K562 (cell line): Measurements from ENCODE around the gene PRKAR1B. TPM values are rescaled to one million over a fixed set of nuclear protein-coding genes. Genes with fewer than 3 reads are reported as not detected.
A peak's percentile ranks its signal among the peaks of the same experiment; 100 is the strongest.

ENCODE experiments used
- ATAC-seq: fragments of 200-7000 bp; cut with Tn5 transposase; 3 replicates; pipeline ENCODE4 v1.9.1; 2020; ENCODE audit warnings: moderate library complexity
- BruUV-seq: library from RNA; stranded (reverse); fragments of 400-500 nt; replicated peaks from 2 replicates; lab custom pipeline; 2021; lab: Mats Ljungman, UMichigan
- CTCF ChIA-PET: fragments of 300-600 bp; formaldehyde crosslinking; extraction: SDS; loops from one replicate; lab custom pipeline; 2021; ENCODE audit warnings: low intra/inter-chr PET ratio; lab: Yijun Ruan, JAX
- POLR2A ChIA-PET: fragments of 300-600, 350-650 bp; sonication (Branson Sonifier 250); formaldehyde crosslinking; extraction: SDS; loops from one replicate; lab custom pipeline; 2021; ENCODE audit warnings: antibody characterized with exemption, inconsistent platforms; lab: Yijun Ruan, JAX
- DNase-seq, 4 experiments: peaks; one replicate each; pipeline versions ENCODE4 v3.0.0 to v3.0.0-alpha.2; 2011 to 2018; ENCODE audit warnings: low spot score in 3 of 4, mixed read lengths in 3 of 4; ENCODE audit errors: extremely low read depth in 1 of 4
- FAIRE-seq: peaks from 2 replicates; lab custom pipeline; 2011; peaks lifted over from hg19 to GRCh38; lab: Jason Lieb, UNC
- H2AFZ ChIP-seq: 2 replicates; pipeline ENCODE4 v1.6.0; 2011; ENCODE audit warnings: low read depth, low read length, control low read depth, inconsistent platforms
- H3K27ac ChIP-seq: fragments of 200-600 bp; 3 replicates; pipeline ENCODE4 v1.8.0; 2011; ENCODE audit warnings: low read depth, mild to moderate bottlenecking, control low read depth, inconsistent platforms, low read length, moderate library complexity, mixed read lengths; ENCODE audit errors: extremely low read depth
- H3K27me3 ChIP-seq, 2 experiments: fragments of 300-600 bp in 1 of 2; 2 replicates in 1 of 2; 3 replicates in 1 of 2; pipeline versions ENCODE4 v1.6.0 to v1.8.0; 2011; ENCODE audit warnings: inconsistent platforms in 2 of 2, low read length in 2 of 2, mild to moderate bottlenecking in 1 of 2, mixed read lengths in 1 of 2, moderate library complexity in 1 of 2; ENCODE audit not compliant: control insufficient read depth in 2 of 2, insufficient read depth in 2 of 2
- H3K36me3 ChIP-seq: fragments of 300-600 bp; 3 replicates; pipeline ENCODE4 v1.8.0; 2011; ENCODE audit warnings: mild to moderate bottlenecking, low read length, inconsistent platforms; ENCODE audit not compliant: control insufficient read depth, insufficient read depth
- H3K4me1 ChIP-seq, 2 experiments: fragments of 200-600 bp in 1 of 2; replicated peaks in 1 of 2; 2 replicates in 1 of 2; 3 replicates in 1 of 2; pipeline versions ENCODE4 v1.5.1 to v1.8.0; 2011; ENCODE audit warnings: inconsistent platforms in 2 of 2, low read length in 2 of 2, mild to moderate bottlenecking in 1 of 2, mixed read lengths in 1 of 2, moderate library complexity in 1 of 2; ENCODE audit not compliant: control insufficient read depth in 2 of 2, insufficient read depth in 2 of 2
- H3K4me2 ChIP-seq: 2 replicates; pipeline ENCODE4 v1.6.1; 2011; ENCODE audit warnings: low read length, control low read depth, inconsistent platforms, mixed read lengths; ENCODE audit not compliant: insufficient read depth
- H3K4me3 ChIP-seq: fragments of 200-600 bp; sonication (generic), shearing (Covaris generic); 2 replicates; pipeline ENCODE4 v1.5.1; 2016; ENCODE audit warnings: control low read depth, inconsistent platforms
- H3K79me2 ChIP-seq: fragments of 200-600 bp; 3 replicates; pipeline ENCODE4 v1.8.0; 2011; ENCODE audit warnings: low read length, inconsistent platforms; ENCODE audit not compliant: control insufficient read depth, insufficient read depth
- H3K9ac ChIP-seq, 2 experiments: 2 replicates each; pipeline versions ENCODE4 v1.6.0 to v1.6.1; 2011; ENCODE audit warnings: low read depth in 2 of 2, low read length in 2 of 2, control low read depth in 1 of 2, inconsistent platforms in 1 of 2, mild to moderate bottlenecking in 1 of 2, mixed read lengths in 1 of 2; ENCODE audit not compliant: insufficient read depth in 1 of 2
- H3K9me1 ChIP-seq: one replicate; pipeline ENCODE4 v1.6.0; 2011; ENCODE audit warnings: inconsistent platforms, mild to moderate bottlenecking, low read length, moderate library complexity; ENCODE audit not compliant: control insufficient read depth, insufficient read depth
- H3K9me3 ChIP-seq: replicated peaks from 2 replicates; pipeline ENCODE4 v1.5.1; 2011; ENCODE audit warnings: low read depth, low read length, inconsistent platforms; ENCODE audit not compliant: control insufficient read depth, insufficient read depth
- H4K20me1 ChIP-seq: replicated peaks from 2 replicates; pipeline ENCODE4 v1.6.1; 2011; ENCODE audit warnings: low read length, inconsistent platforms, mixed read lengths; ENCODE audit not compliant: control insufficient read depth, insufficient read depth
- CTCF ChIP-seq, 3 experiments: IDR thresholded peaks in 2 of 3; conservative IDR thresholded peaks in 1 of 3; 2 replicates each; pipeline ENCODE4 v1.5.1; 2011 to 2012; ENCODE audit warnings: low read length in 3 of 3, mild to moderate bottlenecking in 3 of 3, control low read depth in 2 of 3, improper control_type of control experiment in 1 of 3, inconsistent platforms in 1 of 3, low read depth in 1 of 3, mixed read lengths in 1 of 3, moderate library complexity in 1 of 3; ENCODE audit not compliant: insufficient read depth in 2 of 3
- EGR1 ChIP-seq: fragments of 450-650 bp; conservative IDR thresholded peaks from 2 replicates; pipeline ENCODE4 v1.6.1; 2017; ENCODE audit warnings: mild to moderate bottlenecking
- GATAD2B ChIP-seq: fragments of 450-650 bp; IDR thresholded peaks from 2 replicates; pipeline ENCODE4 v1.6.1; 2017; ENCODE audit warnings: mild to moderate bottlenecking, borderline replicate concordance
- KLF1 ChIP-seq: fragments of 450-650 bp; IDR thresholded peaks from 2 replicates; pipeline ENCODE4 v1.6.1; 2016; ENCODE audit warnings: missing genetic modification characterization, missing compliant biosample characterization
- KLF16 ChIP-seq: IDR thresholded peaks from 2 replicates; pipeline ENCODE4 v1.6.1; 2016; ENCODE audit warnings: antibody characterized with exemption
- MAX ChIP-seq: sonication (generic); formaldehyde crosslinking; IDR thresholded peaks from 2 replicates; pipeline ENCODE4 v1.9.0; 2022; ENCODE audit warnings: mild to moderate bottlenecking, missing genetic modification reagents
- MTA1 ChIP-seq: fragments of 450-650 bp; IDR thresholded peaks from 2 replicates; pipeline ENCODE4 v1.6.1; 2017; ENCODE audit warnings: borderline replicate concordance
- NCOA6 ChIP-seq: fragments of 450-650 bp; IDR thresholded peaks from 2 replicates; pipeline ENCODE4 v1.6.1; 2017; ENCODE audit warnings: mild to moderate bottlenecking
- NFIC ChIP-seq: fragments of 450-650 bp; IDR thresholded peaks from 2 replicates; pipeline ENCODE4 v1.6.1; 2017; ENCODE audit warnings: mild to moderate bottlenecking, inconsistent platforms
- NRF1 ChIP-seq, 2 experiments: fragments of 450-650 bp; IDR thresholded peaks in 1 of 2; conservative IDR thresholded peaks in 1 of 2; 2 replicates each; pipeline ENCODE4 v1.6.1; 2014; ENCODE audit warnings: mild to moderate bottlenecking in 2 of 2
- POLR2A ChIP-seq: fragments of 450-650 bp; conservative IDR thresholded peaks from 2 replicates; pipeline ENCODE4 v1.6.1; 2016
- PYGO2 ChIP-seq: fragments of 450-650 bp; IDR thresholded peaks from 2 replicates; pipeline ENCODE4 v1.6.1; 2016; ENCODE audit warnings: mild to moderate bottlenecking, missing genetic modification characterization, moderate library complexity, missing compliant biosample characterization
- SMAD4 ChIP-seq: fragments of 250-450 bp; sonication (Bioruptor Pico); conservative IDR thresholded peaks from 2 replicates; pipeline ENCODE4 v1.8.0; 2021; ENCODE audit warnings: inconsistent platforms, mild to moderate bottlenecking, moderate library complexity
- SOX6 ChIP-seq: fragments of 450-650 bp; IDR thresholded peaks from 2 replicates; pipeline ENCODE4 v1.6.1; 2014; ENCODE audit warnings: mild to moderate bottlenecking
- SPI1 ChIP-seq: IDR thresholded peaks from 2 replicates; pipeline ENCODE4 v1.6.1; 2011; ENCODE audit warnings: low read depth, low read length, control low read depth, borderline replicate concordance
- ZBTB1 ChIP-seq: sonication (generic); formaldehyde crosslinking; IDR thresholded peaks from 2 replicates; pipeline ENCODE4 v1.8.1; 2023; ENCODE audit warnings: missing genetic modification reagents, low read depth, mild to moderate bottlenecking, borderline replicate concordance
- ZNF282 ChIP-seq: sonication (generic); formaldehyde crosslinking; IDR thresholded peaks from 2 replicates; pipeline ENCODE4 v1.8.1; 2023; ENCODE audit warnings: missing genetic modification reagents
- WGBS: fragments of 100-300 bp; shearing (Covaris generic); methylation state at CpG from one replicate; pipeline ENCODE4 v1.1.6; 2016; ENCODE audit warnings: low coverage, mixed read lengths; ENCODE audit not compliant: insufficient coverage; ENCODE audit errors: missing lambda C conversion rate; 5-methylcytosine and 5-hydroxymethylcytosine counted together
- in situ Hi-C: fragments of 300-500 bp; cut with MboI; formaldehyde crosslinking; loops from 4 replicates; pipeline ENCODE4 v1.15.0; 2018; ENCODE audit warnings: inconsistent platforms, mixed read lengths
- intact Hi-C: fragments of 100-400 bp; cut with micrococcal nuclease; formaldehyde crosslinking; loops from 2 replicates; pipeline ENCODE4 v1.14.2; 2022
- polyA plus RNA-seq, 8 experiments: library from polyadenylated mRNA; depleted of rRNA in 4 of 8; stranded (reverse) in 5 of 8; unstranded in 3 of 8; fragments of >200 nt; fragmentation: Nextera tagmentation in 2 of 8; fragmentation: Illumina TruSeq in 1 of 8; extraction: Ambion mirVana in 2 of 8; extraction: Trizol in 1 of 8; gene quantifications; 2 replicates each; pipeline versions ENCODE4 v1.2.1 to v1.2.3, GENCODE V29; 2011 to 2014; ENCODE audit warnings: inconsistent platforms in 1 of 8, missing spikeins in 1 of 8
- total RNA-seq, 7 experiments: library from RNA; depleted of rRNA in 6 of 7; stranded (reverse); fragments of >200 nt in 6 of 7; fragmentation: Illumina TruSeq in 2 of 7; extraction: Trizol in 2 of 7; gene quantifications; 2 replicates each; pipeline versions ENCODE4 v1.2.1 to v1.2.3, GENCODE V29; 2011 to 2021; ENCODE audit warnings: low replicate concordance in 1 of 7
- TF ChIP-seq, protein P1 (sequence below): fragments of 250-450 bp; sonication (Bioruptor Pico); IDR thresholded peaks from 2 replicates; pipeline ENCODE4 v1.4.0; 2020; ENCODE audit warnings: mild to moderate bottlenecking

The PRKAR1B gene
- total and polyA plus RNA-seq, 9 of the 15 experiments (the other 6 are each of a cell fraction or from before 2014, with no cell fraction given), result 0.99 to 30.5 (median 12.7) TPM

- H3K9me1 ChIP-seq, result no peaks in the 10 kb centered on the region
- ChIA-PET POLR2A (interaction anchor here (0.6 kb wide), 2 partner anchors 180 to 449 kb away, joined by 3 read pairs; no protein-coding TSS in a partner anchor), CTCF (no interaction called here)
- H3K4me2 ChIP-seq, result peak overlapping the region; percentile 41; the same call in 1 of the 2 replicates
- peak overlapping the region; percentile 38 for H3K4me3 ChIP-seq
- H3K27ac ChIP-seq, result no peak overlapping the region
- H3K27me3 ChIP-seq, result peaks cover 0 to 12% of the 10 kb centered on the region in 2 experiments; a peak in 2 of 5 replicates
- ATAC-seq (peak; percentile 44), FAIRE-seq (peak; percentile 85), DNase-seq (peak in 3 of 4 experiments; percentile 63 to 68 (median 68))
- intact Hi-C loops (loop anchor here (5.0 kb wide), 1 partner anchor 82 kb away; no protein-coding TSS in a partner anchor), in situ Hi-C loops (loop anchor here (5.0 kb wide), 1 partner anchor 188 kb away; no protein-coding TSS in a partner anchor)
- WGBS, result 12% methylated on average over 42 of the region's 63 CpGs
- peaks cover 9 to 66% of the 10 kb centered on the region in 2 experiments for H3K4me1 ChIP-seq
- no peaks in the 10 kb centered on the region for H3K36me3 ChIP-seq
- H3K79me2 ChIP-seq, result peaks cover 7% of the 10 kb centered on the region; the same call in 1 of the 3 replicates
- H3K9ac ChIP-seq, result peak overlapping the region in 1 of 2 experiments; percentile 56; a peak in 2 of 4 replicates
- H4K20me1 ChIP-seq, result no peaks in the 10 kb centered on the region
- H2AFZ ChIP-seq, result no peak overlapping the region
- no TSS peak for BruUV-seq
- no peaks in the 10 kb centered on the region for H3K9me3 ChIP-seq
- TF ChIP-seq POLR2A (no peak), SOX6 (no peak), ZNF282 (CRISPR knock-in tag) (no peak), NCOA6 (peak; percentile 79), CTCF (IDR thresholded peaks at IDR 0.05 in 2 of 3, conservative IDR thresholded peaks at IDR 0.05 in 1 of 3; ENCODE audit: insufficient read depth in 2 of 3, low read depth in 1 of 3, low read length in 3 of 3) (peak; percentile 24 to 40 (median 35); a peak in 2 of 6 replicates), GATAD2B (peak; percentile 68; the same call in 1 of the 2 replicates), MAX (peak; percentile 33; the same call in 1 of the 2 replicates), PYGO2 (no peak), KLF1 (tag) (peak; percentile 48; the same call in 1 of the 2 replicates), KLF16 (peak; percentile 36; the same call in 1 of the 2 replicates), EGR1 (peak; percentile 93), SMAD4 (CRISPR knock-in tag) (peak; percentile 57; the same call in 1 of the 2 replicates), NRF1 (conservative IDR thresholded peaks at IDR 0.05 in 1 of 2, IDR thresholded peaks at IDR 0.05 in 1 of 2) (0 out of 4 replicates have a peak, but pooled peaks of 1 of the 2 experiments have one; percentile 9), NFIC (peak; percentile 29), ZBTB1 (CRISPR knock-in tag) (0 out of 2 replicates have a peak, but pooled peaks have one; percentile 12), SPI1 (no peak), MTA1 (0 out of 2 replicates have a peak, but pooled peaks have one; percentile 32)
- TF ChIP-seq, protein P1, sequence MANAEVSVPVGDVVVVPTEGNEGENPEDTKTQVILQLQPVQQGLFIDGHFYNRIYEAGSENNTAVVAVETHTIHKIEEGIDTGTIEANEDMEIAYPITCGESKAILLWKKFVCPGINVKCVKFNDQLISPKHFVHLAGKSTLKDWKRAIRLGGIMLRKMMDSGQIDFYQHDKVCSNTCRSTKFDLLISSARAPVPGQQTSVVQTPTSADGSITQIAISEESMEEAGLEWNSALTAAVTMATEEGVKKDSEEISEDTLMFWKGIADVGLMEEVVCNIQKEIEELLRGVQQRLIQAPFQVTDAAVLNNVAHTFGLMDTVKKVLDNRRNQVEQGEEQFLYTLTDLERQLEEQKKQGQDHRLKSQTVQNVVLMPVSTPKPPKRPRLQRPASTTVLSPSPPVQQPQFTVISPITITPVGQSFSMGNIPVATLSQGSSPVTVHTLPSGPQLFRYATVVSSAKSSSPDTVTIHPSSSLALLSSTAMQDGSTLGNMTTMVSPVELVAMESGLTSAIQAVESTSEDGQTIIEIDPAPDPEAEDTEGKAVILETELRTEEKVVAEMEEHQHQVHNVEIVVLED (CRISPR knock-in tag), result peak; percentile 48; the same call in 1 of the 2 replicates
These were observed 206.4 kb downstream of the PRKAR1B start for GRCh38 chr7:520503-521161.
